ENCODE measurements around the gene WDR53. TPM values are rescaled to one million over a fixed set of nuclear protein-coding genes. Genes with fewer than 3 reads are reported as not detected.
"Not testable (repeated sequence)": the region's sequence is repeated elsewhere in the genome, so short reads cannot be mapped to it uniquely, and the experiment has no call there.

Gene WDR53
- total RNA-seq, 1 experiment from 2014 or later = 17.8 TPM

DNA sequence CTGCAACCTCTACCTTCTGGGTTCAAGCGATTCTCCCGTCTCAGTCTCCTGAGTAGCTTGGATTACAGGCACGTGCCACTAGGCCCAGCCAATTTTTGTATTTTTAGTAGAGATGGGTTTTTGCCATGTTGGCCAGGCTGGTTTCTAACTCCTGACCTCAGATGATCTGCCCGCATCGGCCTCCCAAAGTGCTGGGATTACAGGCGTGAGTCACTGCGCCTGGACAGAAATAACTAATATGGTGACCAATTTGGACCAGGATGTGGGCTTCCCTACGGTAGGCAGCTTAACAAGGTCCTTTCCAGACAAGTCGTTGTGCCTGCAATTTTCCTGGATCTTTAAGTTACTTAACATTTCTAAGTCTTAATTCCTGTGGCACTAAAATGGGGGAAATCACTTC lies 14.8 kb downstream of the WDR53 start:
- H3K27ac Mint-ChIP-seq (ENCODE audit: unreplicated experiment) = no peak overlapping the region
- peaks cover 12% of the 10 kb centered on the region; the same call in 1 of the 2 replicates for H3K9me3 ChIP-seq
- no peaks in the 10 kb centered on the region for H3K27me3 ChIP-seq (replicated peaks; ENCODE audit: control insufficient read depth, insufficient read depth, low read length)
- no peaks in the 10 kb centered on the region for H3K4me1 Mint-ChIP-seq (ENCODE audit: low read depth, unreplicated experiment)
- intact Hi-C loops (cut with micrococcal nuclease; ENCODE audit: unreplicated experiment) = no loop called here
- H3K36me3 Mint-ChIP-seq (ENCODE audit: insufficient read depth, unreplicated experiment) = no peaks in the 10 kb centered on the region
- TF ChIP-seq CTCF (IDR thresholded peaks at IDR 0.05; ENCODE audit: insufficient read depth in 1 of 2, low read depth in 1 of 2, low read length in 1 of 2, severe bottlenecking in 1 of 2, unreplicated experiment in 1 of 2) = no peak
- H3K36me3 ChIP-seq (ENCODE audit: control insufficient read depth, insufficient read depth, low read length) = no peaks in the 10 kb centered on the region
- H3K4me3 Mint-ChIP-seq (ENCODE audit: unreplicated experiment) = no peak overlapping the region
- BruUV-seq (replicated peaks) = no TSS peak
- no peak for DNase-seq
- H3K9me3 Mint-ChIP-seq (ENCODE audit: unreplicated experiment) = peaks cover 11% of the 10 kb centered on the region
- no peaks in the 10 kb centered on the region for H3K27me3 Mint-ChIP-seq (ENCODE audit: insufficient read depth, unreplicated experiment)
- no peak overlapping the region for H3K4me3 ChIP-seq (ENCODE audit: low read depth, low read length)
- ChIA-PET POLR2A (no interaction called here), CTCF (no interaction called here)
- H3K4me1 ChIP-seq = no peaks in the 10 kb centered on the region

DNA sequence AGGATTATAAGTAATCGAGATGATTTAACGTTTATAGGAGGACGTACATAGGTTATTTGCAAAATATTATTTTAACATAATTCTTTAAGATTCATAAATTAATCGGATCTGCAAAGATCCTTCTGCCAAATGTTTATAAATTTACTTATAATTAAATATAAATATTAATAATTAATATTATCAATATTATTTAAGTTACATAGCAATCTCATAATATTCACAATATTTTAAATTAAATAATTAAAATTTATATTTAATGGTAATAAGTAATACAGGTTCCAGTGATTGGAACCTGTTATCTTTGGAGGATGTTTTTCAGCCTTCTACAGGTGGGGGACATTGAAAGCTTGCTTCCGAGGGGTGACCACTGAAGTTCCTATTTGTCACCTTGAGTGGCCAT lies 16.1 kb downstream of the WDR53 start:
- CTCF ChIA-PET = no interaction called here
- peaks cover 12% of the 10 kb centered on the region; the same call in 1 of the 2 replicates for H3K9me3 ChIP-seq
- TF ChIP-seq CTCF (IDR thresholded peaks at IDR 0.05; ENCODE audit: insufficient read depth in 1 of 2, low read depth in 1 of 2, low read length in 1 of 2, severe bottlenecking in 1 of 2, unreplicated experiment in 1 of 2) = no peak
- POLR2A ChIA-PET = no interaction called here
- Mint-ChIP-seq H3K27ac (ENCODE audit: unreplicated experiment) (no peak overlapping the region), H3K9me3 (ENCODE audit: unreplicated experiment) (peaks cover 11% of the 10 kb centered on the region), H3K27me3 (ENCODE audit: insufficient read depth, unreplicated experiment) (no peaks in the 10 kb centered on the region), H3K36me3 (ENCODE audit: insufficient read depth, unreplicated experiment) (no peaks in the 10 kb centered on the region), H3K4me1 (ENCODE audit: low read depth, unreplicated experiment) (no peaks in the 10 kb centered on the region), H3K4me3 (ENCODE audit: unreplicated experiment) (no peak overlapping the region)
- no peaks in the 10 kb centered on the region for H3K27me3 ChIP-seq (replicated peaks; ENCODE audit: control insufficient read depth, insufficient read depth, low read length)
- no TSS peak for BruUV-seq (replicated peaks)
- H3K4me1 ChIP-seq = no peaks in the 10 kb centered on the region
- H3K4me3 ChIP-seq (ENCODE audit: low read depth, low read length) = no peak overlapping the region
- DNase-seq = no peak
- no peaks in the 10 kb centered on the region for H3K36me3 ChIP-seq (ENCODE audit: control insufficient read depth, insufficient read depth, low read length)
- intact Hi-C loops (cut with micrococcal nuclease; ENCODE audit: unreplicated experiment) = no loop called here

- H3K9me3 Mint-ChIP-seq (ENCODE audit: unreplicated experiment) = peaks cover 11% of the 10 kb centered on the region
- H3K4me1 ChIP-seq; H3K27me3 Mint-ChIP-seq (ENCODE audit: insufficient read depth, unreplicated experiment); H3K27me3 ChIP-seq (replicated peaks; ENCODE audit: control insufficient read depth, insufficient read depth, low read length); BruUV-seq (replicated peaks); CTCF ChIA-PET; POLR2A ChIA-PET; intact Hi-C loops (cut with micrococcal nuclease; ENCODE audit: unreplicated experiment); H3K4me3 ChIP-seq (ENCODE audit: low read depth, low read length); H3K4me1 Mint-ChIP-seq (ENCODE audit: low read depth, unreplicated experiment); DNase-seq; H3K4me3 Mint-ChIP-seq (ENCODE audit: unreplicated experiment); H3K36me3 Mint-ChIP-seq (ENCODE audit: insufficient read depth, unreplicated experiment); H3K27ac Mint-ChIP-seq (ENCODE audit: unreplicated experiment); H3K36me3 ChIP-seq (ENCODE audit: control insufficient read depth, insufficient read depth, low read length): not testable (repeated sequence)
- peaks cover 12% of the 10 kb centered on the region; the same call in 1 of the 2 replicates for H3K9me3 ChIP-seq
Observed at GRCh38 chr3:196550172-196550571, 18.2 kb downstream of the WDR53 start.

DNA sequence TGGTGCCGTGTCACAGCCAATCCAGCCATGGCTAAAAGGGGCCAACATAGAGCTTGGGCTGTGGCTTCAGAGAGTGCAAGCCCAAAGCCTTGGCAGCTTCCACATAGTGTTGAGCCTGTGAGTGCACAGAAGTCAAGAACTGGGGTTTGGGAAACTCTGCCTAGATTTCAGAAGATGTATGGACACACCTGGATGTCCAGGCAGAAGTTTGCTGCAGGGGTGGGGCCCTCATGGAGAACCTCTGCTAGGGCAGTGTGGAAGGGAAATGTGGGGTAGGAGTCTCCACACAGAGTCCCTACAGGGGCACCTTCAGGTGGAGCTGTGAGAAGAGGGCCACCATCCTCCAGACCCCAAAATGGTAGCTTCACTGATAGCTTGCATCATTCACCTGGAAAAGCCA lies 19.0 kb downstream of the WDR53 start:
- POLR2A ChIA-PET = interaction anchor here (0.6 kb wide), 1 partner anchor 65 kb away, joined by 5 read pairs; no protein-coding TSS in a partner anchor
- H3K4me3 Mint-ChIP-seq (ENCODE audit: unreplicated experiment); H3K27me3 Mint-ChIP-seq (ENCODE audit: insufficient read depth, unreplicated experiment); CTCF ChIA-PET; H3K36me3 ChIP-seq (ENCODE audit: control insufficient read depth, insufficient read depth, low read length); H3K4me3 ChIP-seq (ENCODE audit: low read depth, low read length); H3K27me3 ChIP-seq (replicated peaks; ENCODE audit: control insufficient read depth, insufficient read depth, low read length); H3K36me3 Mint-ChIP-seq (ENCODE audit: insufficient read depth, unreplicated experiment); BruUV-seq (replicated peaks); DNase-seq; H3K27ac Mint-ChIP-seq (ENCODE audit: unreplicated experiment); H3K4me1 ChIP-seq; H3K4me1 Mint-ChIP-seq (ENCODE audit: low read depth, unreplicated experiment); intact Hi-C loops (cut with micrococcal nuclease; ENCODE audit: unreplicated experiment): not testable (repeated sequence)
- H3K9me3 ChIP-seq = peaks cover 12% of the 10 kb centered on the region; the same call in 1 of the 2 replicates
- H3K9me3 Mint-ChIP-seq (ENCODE audit: unreplicated experiment) = peaks cover 11% of the 10 kb centered on the region
